ENCODE measurements around the gene STX16.
"Not testable (repeated sequence)": the region's sequence is repeated elsewhere in the genome, so short reads cannot be mapped to it uniquely, and the experiment has no call there.

Gene STX16

GRCh38 chr20:58637466-58638213 lies 13.4 kb upstream of the STX16 start:
- no peak for DNase-seq

GRCh38 chr20:58638467-58639181 lies 12.5 kb upstream of the STX16 start:
- DNase-seq = no peak

GRCh38 chr20:58639182-58640146 lies 11.6 kb upstream of the STX16 start:
- no peak for DNase-seq

GRCh38 chr20:58640446-58640845 lies 10.6 kb upstream of the STX16 start:
- DNase-seq = no peak

- no peak for DNase-seq
Observed at GRCh38 chr20:58642441-58642840, 8.6 kb upstream of the STX16 start.

GRCh38 chr20:58642896-58643295 lies 8.2 kb upstream of the STX16 start:
- not testable (repeated sequence) for DNase-seq

- DNase-seq = no peak
Observed at GRCh38 chr20:58645412-58645968, 5.6 kb upstream of the STX16 start.

- DNase-seq = no peak
Observed at GRCh38 chr20:58646257-58646656, 4.8 kb upstream of the STX16 start.

GRCh38 chr20:58646703-58647102 lies 4.4 kb upstream of the STX16 start:
- DNase-seq = no peak

GRCh38 chr20:58647162-58647795 lies 3.8 kb upstream of the STX16 start:
- DNase-seq = no peak

GRCh38 chr20:58647796-58648501 lies 3.1 kb upstream of the STX16 start:
- DNase-seq = no peak

GRCh38 chr20:58648502-58648825 lies 2.6 kb upstream of the STX16 start:
- not testable (repeated sequence) for DNase-seq

GRCh38 chr20:58649288-58650180 lies 1.5 kb upstream of the STX16 start:
- DNase-seq = no peak

- DNase-seq = no peak
Observed at GRCh38 chr20:58650181-58650775, 805 bp upstream of the STX16 start.

- DNase-seq = no peak
Observed at GRCh38 chr20:58651559-58651945, 469 bp downstream of the STX16 start.

- no peak for DNase-seq
Observed at GRCh38 chr20:58651946-58652605, 993 bp downstream of the STX16 start.

GRCh38 chr20:58652606-58653294 lies 1.7 kb downstream of the STX16 start:
- no peak for DNase-seq

- DNase-seq = no peak
Observed at GRCh38 chr20:58654337-58654736, 3.3 kb downstream of the STX16 start.
